NCI-H1930 (cell line): ENCODE results near the gene ST6GAL2.

ENCODE experiments used
- DNase-seq, 2 experiments: peaks; one replicate each; lab custom pipeline; 2025; lab: John Stamatoyannopoulos, UW

ST6GAL2 gene

DNA sequence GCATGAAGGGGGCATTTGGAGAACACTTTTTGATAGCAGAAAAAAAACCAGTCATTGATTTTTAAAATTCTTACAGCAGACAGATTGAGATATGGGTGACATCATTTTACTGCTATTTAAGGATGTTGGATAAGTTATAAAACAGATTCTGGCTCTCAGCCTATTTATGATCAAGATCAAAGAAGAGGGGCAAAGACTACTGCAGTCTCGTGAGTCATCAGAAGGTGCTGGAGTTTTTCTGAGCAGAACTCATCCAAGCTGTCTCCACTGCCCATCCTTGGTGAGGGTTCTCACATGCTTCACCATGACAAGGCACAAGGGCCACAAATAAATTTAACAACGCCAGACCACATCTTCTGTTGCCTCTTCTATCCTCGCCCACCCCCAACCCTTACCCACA lies 58.8 kb downstream of the ST6GAL2 start:
- DNase-seq = no peak

DNA sequence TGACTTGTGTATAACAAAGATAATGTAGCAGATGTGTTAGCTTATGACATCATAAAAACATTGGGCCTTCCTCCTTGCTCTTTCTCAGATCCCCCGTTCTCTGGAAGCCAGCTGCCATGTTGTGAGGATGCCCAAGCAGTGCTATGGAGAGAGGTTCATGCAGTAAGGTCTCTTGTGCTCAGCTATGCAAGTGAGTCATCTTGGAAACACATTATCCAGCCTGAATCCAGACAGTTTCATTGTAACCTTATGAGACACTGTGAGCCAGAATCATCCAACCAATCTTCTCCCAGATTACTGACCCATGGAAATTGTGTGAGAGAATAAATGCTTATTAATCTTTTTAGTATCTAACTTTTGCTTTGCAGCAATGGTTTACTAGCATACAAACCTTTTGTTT lies 60.8 kb downstream of the ST6GAL2 start:
- DNase-seq = no peak

DNA sequence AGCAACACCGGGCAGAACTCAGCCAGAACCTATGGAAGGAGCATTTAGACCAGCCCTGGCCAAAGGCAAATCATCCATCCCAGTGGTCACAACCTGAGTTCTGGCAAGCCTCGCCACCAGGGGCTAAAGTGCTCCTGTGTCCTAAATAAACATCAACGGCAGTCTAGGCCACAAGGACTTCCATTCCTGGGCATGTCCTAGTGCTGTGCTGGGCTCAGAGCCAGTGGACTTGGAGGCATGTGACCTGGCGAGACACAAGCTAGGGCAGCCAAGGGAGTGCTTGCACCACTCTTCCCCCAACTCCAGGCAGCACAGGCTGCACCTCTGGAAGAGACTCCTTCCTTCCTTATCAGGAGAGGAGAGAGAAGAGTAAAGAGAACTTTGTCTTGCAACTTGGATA lies 69.0 kb downstream of the ST6GAL2 start:
- DNase-seq = no peak

DNA sequence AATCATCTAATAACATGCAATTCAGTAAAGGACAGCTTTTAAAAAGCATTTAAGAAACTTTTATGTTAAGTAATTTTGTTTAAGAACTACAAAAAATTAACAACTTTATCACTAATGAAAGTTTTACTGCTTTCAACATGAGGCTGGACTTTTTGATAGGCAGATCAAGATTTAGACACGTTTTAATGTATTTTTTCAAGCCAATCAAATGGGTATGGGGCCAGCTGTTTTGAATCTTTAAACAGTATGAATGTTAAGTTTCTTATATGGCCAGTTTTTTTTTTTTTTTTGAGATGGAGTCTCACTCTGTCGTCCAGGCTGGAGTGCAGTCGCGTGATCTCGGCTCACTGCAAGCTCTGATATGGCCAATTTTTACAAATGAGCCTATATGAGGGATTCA lies 73.1 kb downstream of the ST6GAL2 start:
- DNase-seq = no peak

DNA sequence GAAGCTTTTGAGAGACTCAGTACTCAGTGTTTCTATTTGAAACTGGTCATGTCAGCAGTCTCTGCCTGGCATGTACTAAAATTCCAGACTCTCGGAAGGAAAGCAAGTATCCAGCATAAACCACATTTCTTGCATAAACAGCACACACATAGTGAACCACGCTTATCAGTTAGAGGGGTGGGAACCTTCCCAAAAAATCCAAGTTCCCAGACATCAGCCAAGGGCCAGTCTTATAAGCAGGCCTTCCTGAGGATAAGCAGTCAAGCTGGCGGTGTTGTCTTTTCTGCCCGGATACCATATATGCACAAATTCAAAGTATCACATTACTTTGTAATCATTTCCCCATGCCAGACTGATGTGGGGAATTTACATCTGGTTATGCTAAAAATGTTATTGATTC lies 73.6 kb downstream of the ST6GAL2 start:
- DNase-seq = no peak

DNA sequence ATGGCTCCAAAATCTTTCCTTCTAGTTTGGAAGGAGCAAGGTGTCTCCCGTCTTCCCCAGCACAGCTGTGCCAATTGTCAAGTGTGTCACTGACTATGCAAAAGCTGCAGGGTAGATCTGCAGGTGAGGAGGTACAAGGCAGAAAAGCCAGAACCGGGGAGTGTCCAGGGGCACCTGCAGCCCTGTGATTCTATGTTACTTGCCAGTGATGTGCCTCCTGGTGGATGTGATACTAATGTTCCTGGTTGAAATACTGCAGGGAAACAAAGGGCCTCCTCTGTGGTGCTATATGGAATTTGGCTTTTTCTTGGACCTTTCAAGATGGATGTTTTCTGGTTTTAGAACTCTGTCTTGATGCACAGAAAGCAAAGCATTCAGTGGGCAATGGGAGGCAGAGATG lies 80.3 kb downstream of the ST6GAL2 start:
- no peak for DNase-seq

DNA sequence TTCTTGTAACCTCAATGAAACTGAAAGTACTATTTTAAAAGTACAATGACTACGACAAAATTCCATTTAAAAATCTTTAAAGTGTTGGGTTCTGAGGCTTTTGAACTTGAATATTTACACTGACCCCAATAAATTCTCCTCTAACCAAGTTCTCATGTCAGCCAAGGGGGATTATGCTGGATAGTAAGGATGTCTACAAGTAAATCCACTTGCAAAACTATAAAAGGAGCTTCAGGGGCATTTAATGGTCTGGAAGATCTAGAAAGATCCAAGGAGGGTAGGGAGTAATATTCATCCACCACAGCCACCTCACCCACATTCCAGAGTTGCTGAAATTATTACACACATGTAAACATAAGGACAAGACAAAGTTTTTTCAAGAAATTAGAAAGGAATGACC lies 81.8 kb downstream of the ST6GAL2 start:
- no peak for DNase-seq

DNA sequence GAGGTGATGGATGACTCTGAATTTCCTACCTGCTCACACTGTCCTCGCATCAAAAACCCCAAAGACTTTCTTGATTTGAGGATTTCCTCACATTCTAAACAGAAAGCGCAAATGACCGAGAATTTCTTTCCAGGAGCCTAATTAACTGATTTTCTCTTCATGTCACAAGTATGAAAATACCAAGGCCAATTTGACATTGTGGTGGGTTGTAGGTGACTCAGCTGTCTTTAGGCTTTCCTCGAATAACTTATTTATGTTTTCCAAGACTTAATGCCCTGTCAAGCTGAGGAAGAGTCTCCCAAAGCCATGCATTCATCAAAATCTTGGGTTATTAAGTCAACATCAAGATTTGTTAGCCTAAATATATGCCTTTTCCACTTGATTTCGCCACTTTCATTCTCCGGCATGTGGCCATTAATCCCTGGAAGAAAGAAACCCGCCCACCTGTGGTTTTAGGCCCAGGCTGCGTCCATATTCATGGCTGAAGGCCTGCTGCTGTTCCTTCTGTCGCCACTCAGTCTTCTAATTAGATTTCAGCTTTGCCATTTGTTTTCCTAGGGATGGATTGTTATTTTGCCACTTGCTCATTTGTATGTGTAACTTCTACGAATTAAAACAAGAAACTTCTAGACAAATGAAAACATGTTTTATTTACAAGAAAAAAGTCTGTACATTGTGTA lies 84.9 kb downstream of the ST6GAL2 start:
- no peak for DNase-seq

DNA sequence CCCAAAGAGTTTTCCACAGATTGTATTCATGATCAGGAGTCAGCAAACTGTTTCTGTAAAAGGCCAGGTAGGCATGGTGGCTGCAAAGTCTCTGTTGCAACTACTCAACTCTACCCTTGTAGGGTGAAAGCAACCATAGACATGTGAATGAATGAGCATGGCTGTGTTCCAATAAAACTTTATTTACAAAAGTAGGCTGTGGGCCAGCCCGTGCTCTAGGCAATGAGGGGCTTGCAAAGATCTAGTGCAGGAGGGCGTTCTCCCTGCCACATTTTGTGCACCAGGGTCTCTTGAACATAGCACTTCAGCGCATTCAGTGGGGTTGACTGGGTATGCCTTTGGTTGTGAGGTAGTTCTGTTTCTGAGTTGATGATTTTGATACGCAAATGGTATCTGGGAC lies 85.8 kb downstream of the ST6GAL2 start:
- DNase-seq = no peak

DNA sequence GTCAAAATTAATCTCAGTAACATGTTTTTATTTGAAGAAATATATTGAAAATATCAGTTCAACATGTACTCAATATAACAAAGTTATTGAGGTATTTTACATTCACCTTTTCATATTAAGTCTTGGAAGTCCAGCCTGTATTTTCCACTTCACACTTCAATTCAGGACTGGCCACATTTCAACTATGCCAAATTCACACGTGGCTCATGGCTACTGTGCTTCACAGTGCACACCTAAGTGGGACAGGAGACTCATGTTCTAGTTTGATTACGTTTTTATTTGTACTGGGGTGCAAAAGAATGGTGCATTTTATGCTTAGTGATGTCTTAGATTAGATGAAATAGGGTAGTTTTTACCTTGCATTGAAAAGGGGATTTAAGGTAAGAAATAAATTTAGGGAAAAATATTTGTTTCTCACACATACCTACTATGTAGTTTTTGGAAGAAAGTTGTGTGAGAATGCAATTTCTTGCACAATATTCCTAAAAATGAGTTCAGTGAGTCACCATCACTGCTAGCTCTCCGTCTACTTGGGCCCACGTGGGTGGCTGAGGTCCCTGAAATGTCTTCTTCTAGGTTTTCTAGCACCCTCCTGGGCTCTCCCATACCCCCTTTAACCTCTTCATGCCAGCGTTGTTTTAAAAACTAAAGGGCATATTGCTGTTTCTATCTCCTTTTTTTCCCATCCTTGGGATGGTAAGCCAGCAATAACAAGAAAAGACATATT lies 87.0 kb downstream of the ST6GAL2 start:
- no peak for DNase-seq

DNA sequence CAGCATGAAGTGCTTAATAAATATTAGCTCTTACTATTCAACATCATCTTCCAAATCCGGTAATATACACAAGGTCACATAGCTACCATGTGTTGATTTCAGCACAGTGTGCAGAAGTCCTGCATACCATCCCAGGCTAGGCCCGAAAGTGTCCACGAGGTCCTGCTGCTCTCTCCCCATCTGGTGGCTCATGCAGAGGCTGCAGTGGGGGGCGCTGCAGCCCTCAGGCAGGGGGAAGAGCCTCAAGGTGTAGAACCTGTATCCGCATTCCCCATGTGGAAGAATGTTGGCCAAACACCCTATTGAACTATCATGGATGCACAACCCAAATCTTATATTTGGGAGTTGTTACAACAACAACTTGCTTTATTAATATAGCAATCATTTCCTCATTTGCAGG lies 88.5 kb downstream of the ST6GAL2 start:
- no peak for DNase-seq

DNA sequence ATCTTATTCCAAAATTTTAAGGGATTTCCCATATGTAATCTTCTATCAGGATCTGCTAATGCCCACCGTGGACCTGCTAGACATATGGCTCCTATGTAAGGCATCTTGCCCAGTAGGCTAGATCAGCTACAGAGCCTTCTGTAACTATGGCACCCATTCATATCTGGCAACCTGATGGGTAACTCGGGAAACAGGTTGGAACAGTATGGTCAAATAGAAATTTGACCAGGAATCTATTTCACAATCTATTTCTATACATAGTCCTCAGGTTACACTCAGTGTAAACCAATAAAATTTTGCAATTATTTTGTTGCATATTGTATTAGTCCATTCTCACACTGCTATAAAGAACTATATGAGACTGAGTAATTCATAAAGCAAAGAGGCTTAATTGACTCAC lies 93.3 kb downstream of the ST6GAL2 start:
- DNase-seq = no peak

DNA sequence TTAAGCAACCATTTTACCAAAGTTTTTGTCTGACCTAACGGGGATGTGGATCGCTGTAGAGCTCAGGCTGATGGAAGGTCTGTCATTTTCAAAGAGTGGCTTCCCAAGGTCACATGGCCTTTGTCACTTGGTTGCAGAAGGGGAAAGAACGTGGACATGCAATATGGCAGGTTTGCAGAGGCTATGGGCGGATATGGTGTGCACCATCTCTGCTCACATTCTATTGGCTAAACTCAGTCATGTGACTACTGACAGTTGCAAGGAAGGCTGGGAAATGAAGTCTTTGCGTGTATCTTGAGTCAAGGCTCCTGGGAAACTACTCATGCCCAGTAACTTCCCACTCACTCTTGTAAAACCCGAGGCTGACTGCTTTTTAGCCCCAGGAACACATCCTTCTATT lies 96.8 kb downstream of the ST6GAL2 start:
- peak in 1 of 2 experiments; percentile 2 for DNase-seq

DNA sequence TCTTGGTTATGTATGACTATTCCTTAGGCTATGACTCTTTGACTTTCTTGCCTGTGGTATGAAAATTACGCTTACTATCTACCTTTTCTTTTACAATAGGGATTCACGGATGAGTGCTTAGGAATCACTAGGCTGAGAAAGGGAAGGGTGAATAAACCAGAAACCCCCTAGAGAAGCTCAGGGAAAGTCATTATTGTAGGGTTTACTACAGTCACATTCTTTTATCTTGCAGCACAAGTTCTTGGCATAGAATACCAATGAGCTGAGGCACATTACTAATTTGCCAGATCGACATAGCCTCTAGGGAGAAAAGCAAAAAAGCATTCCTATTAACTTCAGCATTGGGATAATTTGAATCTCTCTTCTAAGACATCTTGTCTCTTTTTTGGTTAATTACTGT lies 103.3 kb downstream of the ST6GAL2 start:
- no peak for DNase-seq

DNA sequence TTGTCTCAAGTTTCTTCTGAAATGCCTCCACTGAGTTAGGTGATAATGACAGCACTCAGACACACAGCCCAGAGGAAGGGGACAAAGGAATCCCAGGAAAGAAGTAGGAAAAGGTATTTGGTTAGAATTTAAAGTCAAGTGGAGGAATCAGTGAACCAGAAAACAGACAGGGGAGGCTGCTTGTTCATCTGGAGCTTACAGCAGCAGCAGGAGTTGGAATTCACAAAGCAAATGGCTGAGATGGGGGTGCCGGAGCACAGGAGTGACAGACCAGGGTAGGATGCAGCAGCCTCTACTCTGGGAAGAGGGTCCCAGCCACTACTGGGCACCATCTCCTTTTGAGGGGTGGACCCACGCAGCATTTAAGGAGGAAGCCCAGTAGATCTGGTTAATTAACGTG lies 104.8 kb downstream of the ST6GAL2 start:
- DNase-seq = no peak

DNA sequence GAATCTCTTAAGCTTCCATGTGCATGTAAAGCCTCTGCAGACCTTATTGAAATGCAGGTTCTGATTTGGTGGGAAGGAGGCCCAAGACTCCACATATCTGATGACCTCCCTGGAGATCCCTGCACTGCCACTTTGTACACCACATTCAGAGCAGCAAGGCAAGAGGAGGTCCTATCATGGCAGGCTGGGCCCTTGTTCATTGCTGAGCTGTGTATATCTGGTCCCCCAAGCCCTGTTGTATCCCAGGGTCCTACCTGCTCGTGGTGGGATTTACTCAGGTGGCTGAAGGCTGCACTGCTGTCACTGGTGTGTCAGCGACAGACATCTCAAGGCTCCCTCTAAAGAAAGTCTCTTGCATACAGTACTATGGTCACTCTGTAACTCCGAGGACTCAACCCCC lies 114.2 kb downstream of the ST6GAL2 start:
- DNase-seq = no peak

DNA sequence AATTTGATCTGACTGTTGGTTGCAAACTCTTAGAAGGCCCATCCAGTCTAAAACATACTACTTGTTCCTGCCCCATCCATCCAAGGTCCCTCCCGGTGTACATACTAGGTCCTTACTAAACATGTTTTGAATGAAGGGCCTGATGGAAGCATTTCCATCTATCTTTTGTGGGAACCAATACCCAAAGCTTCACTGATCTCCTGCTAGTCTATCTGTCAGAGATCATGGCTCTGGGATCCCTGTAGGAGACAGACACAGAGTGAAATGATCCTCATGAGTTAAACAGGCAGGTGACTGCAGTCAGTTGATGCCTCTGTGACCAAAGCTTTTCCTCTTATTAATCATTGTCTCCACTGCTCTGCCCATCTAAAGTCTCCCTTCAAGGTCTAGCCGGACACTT lies 115.0 kb downstream of the ST6GAL2 start:
- DNase-seq = no peak

DNA sequence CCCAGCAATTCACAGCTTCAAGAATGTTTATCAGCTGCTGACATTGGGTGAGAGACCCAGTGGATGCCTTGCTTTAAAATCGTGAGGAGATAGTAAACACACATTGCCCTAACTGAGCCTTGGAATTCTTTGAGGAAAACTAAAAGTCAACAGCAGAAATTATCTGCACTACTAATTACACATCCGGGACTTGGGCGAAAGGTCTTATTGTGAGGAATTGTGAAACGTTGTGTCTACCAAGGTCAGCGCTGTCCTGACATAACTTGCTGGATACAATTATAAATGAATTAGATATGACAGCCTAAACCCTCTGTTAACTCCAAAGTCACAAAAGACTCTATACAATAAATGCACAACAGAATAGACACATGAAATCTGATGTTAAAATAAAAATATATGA lies 121.4 kb downstream of the ST6GAL2 start:
- no peak for DNase-seq

DNA sequence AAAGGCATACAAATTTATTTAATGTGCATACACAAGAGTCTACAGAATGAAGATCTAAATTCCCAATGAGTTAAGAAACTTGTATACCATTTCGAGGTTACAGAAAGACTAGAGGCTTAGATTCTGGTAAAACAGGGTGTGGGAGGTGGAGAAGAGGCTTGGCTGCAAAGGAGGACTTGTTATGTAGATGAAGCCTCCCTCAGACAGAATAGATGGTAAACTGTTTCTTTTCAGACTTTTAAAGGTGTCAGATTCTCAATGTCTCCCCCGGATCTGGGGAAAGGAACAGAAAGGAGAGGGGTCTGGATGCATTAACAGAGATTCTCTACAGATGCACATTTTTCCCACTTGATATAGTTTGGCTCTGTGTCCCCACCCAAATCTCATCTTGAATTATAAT lies 126.0 kb downstream of the ST6GAL2 start:
- no peak for DNase-seq

DNA sequence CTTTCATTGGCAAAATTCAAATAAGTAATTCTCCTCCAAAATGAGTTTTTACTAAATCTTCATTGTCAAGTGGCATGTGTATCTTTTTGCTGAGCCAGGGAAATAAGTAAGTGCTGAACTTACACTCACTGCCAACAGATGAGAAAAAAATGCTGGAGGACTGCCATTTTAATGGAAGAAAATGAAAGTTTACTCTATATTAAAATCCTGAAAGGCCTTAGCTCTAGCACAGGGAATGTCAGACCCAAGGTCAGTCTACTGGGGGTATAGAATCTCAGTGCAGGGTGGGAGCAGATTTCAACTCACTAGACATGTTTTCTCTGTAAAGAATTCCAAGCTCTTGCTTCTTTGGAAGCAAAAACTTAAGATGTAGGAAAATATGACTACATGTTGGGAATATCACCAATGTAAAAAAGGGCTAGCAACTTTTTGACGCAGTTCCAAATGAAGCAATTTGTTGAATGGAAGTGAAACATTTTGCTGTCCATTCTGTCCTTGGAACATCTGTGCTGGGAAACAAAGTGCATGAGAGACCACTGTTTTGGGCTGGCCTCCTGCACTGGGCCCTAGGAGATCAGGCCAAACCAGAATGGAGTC lies 127.0 kb downstream of the ST6GAL2 start:
- DNase-seq = no peak
